ENCODE data around the gene TMEM182. TPM values are rescaled to one million over a fixed set of nuclear protein-coding genes. Genes with fewer than 3 reads are reported as not detected.
A peak's percentile ranks its signal among the peaks of the same experiment; 100 is the strongest.

TMEM182 gene
- total RNA-seq, 3 donors from 2014 or later, result 4.8 to 5.4 (median 5.0) TPM

DNA sequence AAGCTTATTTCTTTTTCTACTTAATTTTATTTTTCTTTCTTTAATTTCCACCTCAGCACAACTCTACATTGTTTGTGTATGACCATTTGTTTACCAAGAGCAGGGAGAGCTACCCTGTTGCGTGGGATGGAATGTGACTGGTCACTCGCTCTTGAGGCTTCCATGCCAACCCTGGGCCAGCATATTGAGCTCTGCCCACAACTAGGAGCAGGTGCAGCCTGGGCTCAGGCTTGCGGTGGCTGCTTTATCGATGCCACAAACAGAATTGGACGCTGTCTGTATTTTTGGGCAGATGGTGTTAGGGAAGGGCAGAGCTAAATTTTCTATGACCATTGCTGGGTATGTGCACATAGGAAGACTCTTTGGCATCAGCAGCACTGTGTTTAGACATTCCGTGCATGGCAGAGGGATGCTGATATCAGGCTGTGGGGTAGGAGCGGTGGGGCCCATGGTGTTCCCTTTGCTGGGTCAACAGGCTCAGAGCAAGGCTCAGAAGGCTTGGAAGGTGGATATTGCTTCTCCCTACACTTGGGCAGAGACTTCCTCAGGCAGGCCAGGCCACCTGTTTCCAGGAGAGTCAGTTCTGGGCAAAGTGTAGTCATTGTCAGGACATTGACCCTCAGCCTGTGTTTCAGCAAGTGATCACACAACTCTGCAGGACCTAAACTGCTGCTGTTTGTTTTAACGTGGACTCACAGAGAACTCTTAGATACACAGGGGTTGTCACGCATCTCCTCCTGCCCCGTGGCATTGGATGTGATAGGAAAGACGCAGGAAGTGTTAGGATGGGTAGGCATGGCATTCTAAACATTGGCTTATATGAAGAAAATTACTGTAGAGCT lies 40.2 kb downstream of the TMEM182 start:
- H3K27me3 Mint-ChIP-seq (ENCODE audit: low read depth), result no peaks in the 10 kb centered on the region
- H3K4me3 Mint-ChIP-seq, result no peak overlapping the region
- peaks cover 42% of the 10 kb centered on the region for H3K9me3 Mint-ChIP-seq
- H3K4me1 Mint-ChIP-seq (ENCODE audit: low read depth), result peaks cover 14% of the 10 kb centered on the region
- DNase-seq (no peak), ATAC-seq (no peak)
- H3K36me3 Mint-ChIP-seq (ENCODE audit: insufficient read depth), result peaks cover 40% of the 10 kb centered on the region

DNA sequence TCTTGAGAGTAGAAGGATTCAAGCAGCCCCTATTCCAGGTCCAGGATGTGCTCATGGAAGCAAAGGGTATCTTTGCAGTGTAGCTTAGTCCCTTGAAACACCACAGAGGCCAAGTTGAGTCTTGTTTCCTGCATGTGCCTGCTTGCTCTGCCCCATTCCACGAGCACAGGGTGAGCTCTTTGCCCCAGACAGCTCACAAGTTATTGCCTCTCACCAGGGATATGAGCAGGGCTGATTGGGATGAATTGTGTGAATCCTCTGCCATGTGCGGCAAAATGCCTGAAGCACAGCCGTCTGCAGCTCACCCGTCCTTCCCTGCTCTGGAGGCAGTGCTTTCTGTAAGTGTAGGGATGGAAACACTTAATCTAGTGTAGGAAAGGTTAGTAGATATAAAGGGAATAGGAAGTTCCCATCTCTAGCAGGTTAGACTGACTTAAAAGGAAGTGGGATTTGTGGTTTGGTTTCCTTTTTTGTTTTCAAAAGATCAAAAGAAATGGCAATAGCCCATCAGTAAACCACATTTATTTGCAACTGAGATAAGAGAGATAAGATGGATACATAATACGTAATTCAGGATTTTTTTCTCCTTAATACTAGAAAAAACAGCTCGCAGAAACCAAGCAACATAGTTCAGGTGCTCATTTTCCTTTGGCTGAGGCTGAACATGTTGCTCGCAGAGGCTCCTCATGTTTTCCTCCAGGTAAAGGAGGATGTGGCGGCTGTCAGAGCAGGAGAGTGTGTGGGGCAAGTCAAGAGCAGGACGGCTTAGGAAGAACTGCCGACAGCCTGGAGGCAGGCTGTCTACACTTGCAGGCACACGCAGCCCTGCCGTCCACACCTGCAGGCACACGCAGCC lies 41.4 kb downstream of the TMEM182 start:
- Mint-ChIP-seq H3K4me3 (no peak overlapping the region), H3K4me1 (ENCODE audit: low read depth) (peaks cover 14% of the 10 kb centered on the region), H3K9me3 (peaks cover 36% of the 10 kb centered on the region), H3K27me3 (ENCODE audit: low read depth) (no peaks in the 10 kb centered on the region), H3K36me3 (ENCODE audit: insufficient read depth) (peaks cover 30% of the 10 kb centered on the region)
- no peak for DNase-seq
- no peak for ATAC-seq

DNA sequence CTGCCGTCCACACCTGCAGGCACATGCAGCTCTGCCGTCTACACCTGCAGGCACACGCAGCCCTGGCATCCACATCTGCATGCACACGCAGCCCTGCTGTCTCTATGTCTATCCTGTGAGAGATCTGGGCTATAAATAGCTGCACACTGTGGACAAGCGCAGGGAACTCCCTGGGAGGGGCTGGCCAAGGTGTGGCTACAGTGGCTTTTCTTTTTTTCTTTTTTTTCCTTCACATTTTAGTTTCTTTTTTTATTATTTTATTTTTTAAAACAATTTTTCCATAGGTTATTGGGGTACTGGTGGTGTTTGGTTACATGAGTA lies 42.0 kb downstream of the TMEM182 start:
- Mint-ChIP-seq H3K4me3 (no peak overlapping the region), H3K4me1 (ENCODE audit: low read depth) (peaks cover 14% of the 10 kb centered on the region), H3K27me3 (ENCODE audit: low read depth) (no peaks in the 10 kb centered on the region), H3K9me3 (peaks cover 36% of the 10 kb centered on the region), H3K36me3 (ENCODE audit: insufficient read depth) (peaks cover 26% of the 10 kb centered on the region)
- no peak for ATAC-seq
- DNase-seq, result no peak

DNA sequence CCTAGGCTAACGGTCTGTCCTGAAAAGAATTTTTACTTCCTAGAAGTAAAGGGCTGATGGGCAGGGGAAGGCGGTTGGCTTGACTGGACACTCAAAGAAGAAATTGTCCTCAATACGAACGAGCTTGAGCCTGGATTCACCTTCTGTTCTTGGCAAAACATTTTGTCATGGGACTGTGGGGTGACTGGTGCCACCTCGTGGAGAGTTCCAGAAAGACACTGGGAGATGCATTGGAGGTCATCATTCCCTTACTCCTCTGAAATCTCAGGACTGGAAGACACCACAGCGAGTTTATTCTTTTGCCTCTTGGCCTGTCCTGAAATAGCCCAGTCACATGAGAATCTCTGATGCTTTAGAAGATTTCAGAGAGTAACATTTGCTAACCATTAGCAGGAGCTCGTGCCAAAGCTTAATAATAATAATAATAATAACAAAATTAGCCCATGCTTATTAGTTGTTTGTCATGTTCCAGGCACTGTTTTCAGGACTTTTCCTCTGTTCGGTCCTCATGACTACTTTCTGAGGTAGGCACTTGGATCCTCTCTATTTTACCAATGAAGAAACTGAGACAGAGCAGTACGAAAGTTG lies 44.5 kb downstream of the TMEM182 start:
- H3K36me3 Mint-ChIP-seq (ENCODE audit: insufficient read depth), result peaks cover 8% of the 10 kb centered on the region
- H3K27me3 Mint-ChIP-seq (ENCODE audit: low read depth), result no peaks in the 10 kb centered on the region
- H3K4me1 Mint-ChIP-seq (ENCODE audit: low read depth), result peaks cover 14% of the 10 kb centered on the region
- no peak overlapping the region for H3K4me3 Mint-ChIP-seq
- peaks cover 14% of the 10 kb centered on the region for H3K9me3 Mint-ChIP-seq
- DNase-seq, result peak; percentile 11
- no peak for ATAC-seq

DNA sequence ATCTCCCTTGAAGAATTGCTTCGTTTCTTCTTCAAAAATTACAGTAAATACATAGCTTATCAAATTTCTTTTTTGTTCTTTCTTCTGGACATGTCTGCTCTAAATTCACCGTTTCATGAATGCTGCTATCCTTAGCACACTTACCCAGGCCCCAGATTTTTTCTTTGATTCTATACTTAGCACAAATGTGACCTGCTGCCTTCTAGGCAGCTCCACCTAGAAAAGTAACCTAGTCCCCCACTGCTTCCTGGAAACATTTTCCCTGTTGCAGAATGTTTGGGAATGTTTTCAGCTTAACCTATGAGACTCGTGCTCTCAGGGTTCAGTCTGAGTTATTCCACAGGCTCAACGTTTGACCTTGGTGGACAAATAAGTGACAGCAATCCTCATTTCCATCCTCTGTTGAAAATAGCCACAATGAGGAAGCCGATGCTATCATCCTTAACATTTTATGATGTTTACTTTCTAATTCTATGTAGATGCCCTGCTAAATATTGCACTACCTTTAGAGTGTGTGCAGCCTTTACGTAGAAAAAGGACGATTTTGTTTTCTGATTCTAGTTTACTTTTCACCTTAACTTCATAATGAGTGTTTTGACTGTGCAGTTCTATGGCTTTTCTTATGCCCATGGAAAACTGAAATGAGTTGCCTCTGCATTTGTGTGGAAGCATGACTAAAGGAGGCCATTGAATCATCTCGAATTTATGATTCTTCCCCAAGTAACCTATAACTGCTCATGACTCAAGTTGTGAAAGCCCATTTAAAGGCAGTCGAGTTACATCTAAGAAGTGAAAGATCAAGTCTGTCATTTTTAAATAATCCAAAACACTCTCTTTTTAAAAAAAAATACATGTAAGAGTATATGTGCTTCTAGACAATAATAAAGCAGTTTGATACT lies 47.7 kb downstream of the TMEM182 start:
- Mint-ChIP-seq H3K36me3 (ENCODE audit: insufficient read depth) (peaks cover 6% of the 10 kb centered on the region), H3K4me1 (ENCODE audit: low read depth) (no peaks in the 10 kb centered on the region), H3K27me3 (ENCODE audit: low read depth) (no peaks in the 10 kb centered on the region), H3K4me3 (no peak overlapping the region), H3K9me3 (no peaks in the 10 kb centered on the region)
- DNase-seq (no peak), ATAC-seq (no peak)

DNA sequence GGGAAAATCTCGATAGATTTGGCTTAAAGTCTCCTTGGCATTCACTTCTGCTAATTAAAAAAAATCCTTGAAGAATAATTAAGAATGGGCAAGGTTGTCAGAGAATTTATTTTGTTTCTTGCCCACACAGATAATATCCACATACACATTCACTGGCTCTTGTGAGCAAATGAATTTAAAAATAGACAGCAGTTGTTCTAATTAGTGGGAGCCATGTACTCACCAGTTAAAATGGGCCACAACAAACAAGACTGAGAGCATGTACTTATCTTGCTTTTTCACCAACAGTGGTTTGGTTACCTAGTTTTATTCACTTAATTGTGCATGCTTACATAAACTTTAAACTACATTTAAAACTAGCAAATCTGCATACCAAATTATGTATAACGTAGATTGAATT lies 53.5 kb downstream of the TMEM182 start:
- DNase-seq, result no peak
- Mint-ChIP-seq H3K9me3 (no peaks in the 10 kb centered on the region), H3K36me3 (ENCODE audit: insufficient read depth) (peaks cover 6% of the 10 kb centered on the region), H3K4me1 (ENCODE audit: low read depth) (no peaks in the 10 kb centered on the region), H3K4me3 (no peak overlapping the region), H3K27me3 (ENCODE audit: low read depth) (no peaks in the 10 kb centered on the region)
- ATAC-seq, result no peak

DNA sequence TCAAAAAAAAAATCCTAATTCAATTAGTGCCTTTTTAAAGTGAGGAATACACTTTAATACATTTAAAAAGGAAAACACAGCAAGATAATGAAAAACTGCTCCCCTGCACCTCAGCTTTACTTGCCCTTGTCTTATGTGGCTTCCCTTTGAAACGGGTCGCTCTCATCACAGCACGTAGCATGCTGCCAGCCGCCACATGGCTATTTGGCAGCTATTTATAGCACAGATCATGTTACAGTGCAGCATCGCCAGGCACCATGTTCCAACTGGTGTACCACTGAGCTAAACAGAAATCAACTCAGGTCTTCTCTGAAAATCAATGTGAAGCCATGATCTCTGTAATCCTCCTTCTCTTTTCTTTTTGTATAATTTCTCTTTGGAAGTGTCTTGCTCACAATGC lies 65.1 kb downstream of the TMEM182 start:
- Mint-ChIP-seq H3K4me1 (ENCODE audit: low read depth) (no peaks in the 10 kb centered on the region), H3K4me3 (no peak overlapping the region)
- no peak for DNase-seq

DNA sequence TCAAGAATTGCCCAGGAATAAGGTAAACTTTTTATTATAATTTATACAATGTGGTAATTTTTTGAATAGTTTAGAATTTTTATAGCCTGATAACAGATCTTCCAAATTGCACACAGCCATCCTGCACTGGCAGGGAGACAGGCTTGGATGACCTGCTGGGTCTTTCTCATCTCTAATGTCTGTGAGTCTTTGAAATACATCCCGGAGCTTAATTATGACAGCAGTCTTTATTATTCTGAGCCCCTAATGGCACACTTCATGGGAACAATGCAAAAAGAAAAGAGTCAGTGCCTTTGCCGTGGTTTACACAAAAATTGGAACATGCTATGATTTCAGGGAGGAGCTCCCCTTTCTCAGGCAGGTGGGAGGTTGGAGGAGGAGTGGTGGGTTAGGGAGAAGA lies 71.0 kb downstream of the TMEM182 start:
- H3K4me3 Mint-ChIP-seq, result no peak overlapping the region
- no peaks in the 10 kb centered on the region for H3K4me1 Mint-ChIP-seq (ENCODE audit: low read depth)
- no peaks in the 10 kb centered on the region for H3K9me3 Mint-ChIP-seq
- H3K36me3 Mint-ChIP-seq (ENCODE audit: insufficient read depth), result no peaks in the 10 kb centered on the region
- no peak for DNase-seq
- ATAC-seq, result no peak
- H3K27me3 Mint-ChIP-seq (ENCODE audit: low read depth), result no peaks in the 10 kb centered on the region

More for the DNA sequence above, 65.1 kb downstream of the TMEM182 start:
- Mint-ChIP-seq H3K9me3 (no peaks in the 10 kb centered on the region), H3K36me3 (ENCODE audit: insufficient read depth) (peaks cover 5% of the 10 kb centered on the region), H3K27me3 (ENCODE audit: low read depth) (no peaks in the 10 kb centered on the region)
- no peak for ATAC-seq

DNA sequence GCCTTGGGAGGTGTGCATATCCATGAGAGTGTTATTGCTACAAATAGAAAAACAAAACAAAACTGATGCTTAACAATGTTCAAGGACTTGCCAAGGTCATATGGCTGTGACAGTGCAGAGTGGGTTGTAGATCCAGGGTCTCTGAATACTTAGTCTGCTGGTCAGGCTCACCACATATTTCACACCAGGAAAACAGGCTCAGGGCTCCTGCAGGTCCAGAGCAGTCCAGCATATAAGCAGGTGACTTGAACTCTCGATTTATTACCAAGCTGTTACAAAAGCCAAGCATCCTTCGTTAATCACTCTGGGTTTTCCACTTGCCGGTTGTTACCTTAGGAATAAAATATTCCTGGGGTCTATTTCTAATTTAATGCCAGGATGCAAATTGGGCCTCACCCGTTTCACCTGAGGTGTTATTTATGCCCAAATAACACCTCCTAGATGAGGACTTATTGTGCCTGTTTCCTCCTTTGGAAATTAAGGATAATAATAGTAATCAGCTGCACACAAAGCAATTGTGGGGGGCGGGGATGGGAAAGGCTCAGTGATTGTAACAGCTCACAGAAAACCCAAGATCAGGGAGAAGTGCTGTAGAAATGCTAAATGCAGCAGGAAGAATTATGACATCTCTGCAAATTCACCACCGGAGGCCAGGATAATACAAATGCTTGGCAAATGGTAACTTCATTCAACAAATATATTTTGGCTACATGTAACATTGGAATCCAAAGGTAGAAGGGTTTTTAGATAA lies 72.9 kb downstream of the TMEM182 start:
- Mint-ChIP-seq H3K4me3 (no peak overlapping the region), H3K27me3 (ENCODE audit: low read depth) (no peaks in the 10 kb centered on the region), H3K36me3 (ENCODE audit: insufficient read depth) (no peaks in the 10 kb centered on the region), H3K9me3 (no peaks in the 10 kb centered on the region), H3K4me1 (ENCODE audit: low read depth) (no peaks in the 10 kb centered on the region)
- no peak for DNase-seq
- ATAC-seq, result no peak

DNA sequence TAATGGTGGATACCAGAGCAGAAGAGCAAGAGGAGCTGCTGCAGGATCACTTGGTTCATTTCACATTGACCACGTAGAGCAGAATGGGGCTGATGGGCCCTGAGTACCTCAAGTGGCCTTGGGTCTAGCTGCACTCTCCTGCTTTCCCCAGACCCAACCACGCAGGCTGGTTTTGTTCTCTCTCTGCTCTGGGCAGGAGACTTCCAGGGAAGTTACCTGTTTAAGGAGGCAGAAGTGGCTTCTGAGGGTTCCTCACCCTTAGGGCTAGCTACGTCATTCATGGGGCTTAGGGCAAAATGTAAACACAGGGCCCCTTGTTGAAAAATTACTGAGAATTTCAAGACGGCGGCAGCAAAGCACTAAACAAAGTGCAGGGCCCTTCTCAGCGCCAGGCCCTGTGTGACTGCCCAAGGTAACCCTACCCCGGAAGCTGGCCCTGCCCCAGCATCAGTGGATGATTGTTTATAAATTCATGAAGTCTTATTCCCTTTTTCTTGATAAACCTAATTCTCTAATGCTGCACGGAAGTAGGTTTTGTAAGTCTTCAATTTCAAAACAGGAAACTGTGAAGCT lies 75.9 kb downstream of the TMEM182 start:
- H3K27me3 Mint-ChIP-seq (ENCODE audit: low read depth), result no peaks in the 10 kb centered on the region
- DNase-seq (no peak), ATAC-seq (no peak)
- H3K36me3 Mint-ChIP-seq (ENCODE audit: insufficient read depth), result no peaks in the 10 kb centered on the region
- no peaks in the 10 kb centered on the region for H3K9me3 Mint-ChIP-seq
- H3K4me1 Mint-ChIP-seq (ENCODE audit: low read depth), result no peaks in the 10 kb centered on the region
- no peak overlapping the region for H3K4me3 Mint-ChIP-seq

DNA sequence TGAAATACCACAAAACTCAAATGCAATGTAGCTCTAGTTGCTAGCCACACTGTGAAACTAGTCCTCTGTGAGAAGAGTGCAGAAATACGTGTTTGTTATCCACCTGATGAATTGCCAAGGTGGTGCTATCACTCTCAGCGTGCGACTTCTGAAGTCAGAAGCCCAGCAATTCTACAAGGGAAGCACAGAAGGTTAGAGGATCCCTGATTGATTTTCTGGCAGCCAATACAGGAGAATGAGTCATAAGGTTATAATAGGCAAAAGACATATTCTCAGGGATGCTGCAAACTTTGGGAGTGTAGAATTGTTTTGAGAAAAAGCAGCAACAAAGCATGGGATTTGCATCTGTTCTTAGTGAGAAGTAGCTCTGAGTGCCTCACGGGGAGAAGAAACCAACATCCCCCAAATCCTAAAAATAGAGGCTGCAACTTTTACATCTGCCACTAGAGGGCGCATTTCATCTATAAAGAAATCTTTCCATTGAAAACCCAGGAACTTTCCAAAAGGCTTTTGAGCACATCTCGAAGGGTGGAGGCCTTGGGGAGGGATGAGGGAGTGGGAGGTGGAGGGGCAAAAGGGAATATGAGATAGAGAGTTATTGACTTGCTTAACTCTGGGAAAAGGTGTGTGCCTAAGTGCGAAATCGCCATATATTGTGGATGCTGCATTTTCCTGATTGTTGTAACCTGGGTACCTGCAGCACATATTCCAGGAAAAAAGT lies 78.0 kb downstream of the TMEM182 start:
- no peak for DNase-seq
- no peak overlapping the region for H3K4me3 Mint-ChIP-seq

DNA sequence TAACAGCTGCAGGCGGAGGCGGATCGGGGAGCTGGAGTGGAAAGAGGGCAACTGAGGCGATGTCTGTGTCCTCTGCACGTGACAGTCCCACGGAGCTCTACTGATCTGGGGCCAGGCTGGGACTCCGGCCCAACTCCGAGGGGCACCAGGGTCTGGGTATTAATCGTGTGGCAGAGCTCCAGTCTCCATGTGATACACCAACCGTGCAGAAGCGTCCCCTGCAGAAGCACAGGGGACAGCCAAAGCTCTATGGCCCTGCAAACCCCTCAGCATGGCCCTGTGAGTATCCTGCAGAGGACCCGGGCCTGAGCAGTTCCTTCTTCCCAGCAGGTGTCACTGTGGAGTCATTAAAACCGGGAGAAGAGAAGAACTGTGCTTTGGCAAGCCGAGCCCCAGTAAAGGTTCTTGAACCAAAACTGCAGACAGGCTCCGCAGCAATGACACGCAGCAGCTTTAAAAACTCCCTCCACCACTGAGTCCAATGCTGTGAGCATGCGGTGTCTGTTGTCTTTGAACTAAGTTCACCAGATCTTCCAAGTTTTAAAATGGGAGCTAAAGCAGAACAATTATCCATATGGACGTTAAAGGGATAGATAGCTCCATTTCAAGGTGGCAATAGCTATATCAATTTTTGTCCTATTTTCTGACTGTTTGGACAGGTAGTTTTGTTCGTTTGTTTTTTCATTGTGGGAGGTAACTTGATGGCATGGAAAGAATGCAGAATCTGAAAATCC lies 79.4 kb downstream of the TMEM182 start:
- Mint-ChIP-seq H3K4me1 (ENCODE audit: low read depth) (no peaks in the 10 kb centered on the region), H3K4me3 (no peak overlapping the region), H3K27me3 (ENCODE audit: low read depth) (no peaks in the 10 kb centered on the region), H3K36me3 (ENCODE audit: insufficient read depth) (no peaks in the 10 kb centered on the region), H3K9me3 (no peaks in the 10 kb centered on the region)
- ATAC-seq (peak in 1 of 2 donors; percentile 55), DNase-seq (no peak)

More for the DNA sequence above, 78.0 kb downstream of the TMEM182 start:
- Mint-ChIP-seq H3K9me3 (no peaks in the 10 kb centered on the region), H3K36me3 (ENCODE audit: insufficient read depth) (no peaks in the 10 kb centered on the region), H3K4me1 (ENCODE audit: low read depth) (no peaks in the 10 kb centered on the region), H3K27me3 (ENCODE audit: low read depth) (no peaks in the 10 kb centered on the region)
- ATAC-seq, result no peak
